Measurements from ENCODE around the gene PPDPF. TPM values are rescaled to one million over a fixed set of nuclear protein-coding genes. Genes with fewer than 3 reads are reported as not detected.
A peak's percentile ranks its signal among the peaks of the same experiment; 100 is the strongest.

Gene PPDPF
- total and polyA plus RNA-seq, 12 donors = 186 to 433 (median 270) TPM

- Histone ChIP-seq H3K4me3 (no peak overlapping the region), H3K36me3 (peaks cover 0 to 41% (median 0%) of the 10 kb centered on the region in 9 donors), H3K27ac (no peak overlapping the region), H3K4me1 (peaks cover 0 to 41% (median 16%) of the 10 kb centered on the region in 9 donors), H3K27me3 (peaks cover 0 to 60% (median 45%) of the 10 kb centered on the region in 7 donors), H3K9me3 (peaks cover 0 to 3% (median 0%) of the 10 kb centered on the region in 11 donors)
- no peak for ATAC-seq
- no peak for TF ChIP-seq CTCF (IDR thresholded peaks at IDR 0.05)
- intact Hi-C loops (cut with DNase I) = no loop called here
- WGBS, 2 donors = 57 to 69% methylated on average over 14 of the region's 14 CpGs
- DNase-seq = no peak
Measured at GRCh38 chr20:63487116-63487764, 33.3 kb upstream of the PPDPF start.

- Histone ChIP-seq H3K36me3 (peaks cover 0 to 41% (median 0%) of the 10 kb centered on the region in 9 donors), H3K27me3 (peaks cover 0 to 57% (median 42%) of the 10 kb centered on the region in 7 donors), H3K4me3 (no peak overlapping the region), H3K27ac (no peak overlapping the region), H3K4me1 (peaks cover 0 to 35% (median 12%) of the 10 kb centered on the region in 9 donors), H3K9me3 (peaks cover 0 to 3% (median 0%) of the 10 kb centered on the region in 11 donors)
- DNase-seq (no peak), ATAC-seq (no peak)
- intact Hi-C loops (cut with DNase I) = no loop called here
- WGBS, 2 donors = 32 to 56% methylated on average over 22 to 39 of the region's 40 CpGs
- TF ChIP-seq CTCF (IDR thresholded peaks at IDR 0.05) = no peak
Measured at GRCh38 chr20:63487781-63488241, 32.8 kb upstream of the PPDPF start.

- DNase-seq (peak in 1 of 2 donors; percentile 7), ATAC-seq (no peak)
- Histone ChIP-seq H3K4me3 (no peak overlapping the region), H3K36me3 (peaks cover 0 to 49% (median 2%) of the 10 kb centered on the region in 9 donors), H3K27ac (no peak overlapping the region), H3K4me1 (peaks cover 0 to 29% (median 5%) of the 10 kb centered on the region in 9 donors), H3K9me3 (peaks cover 0 to 3% (median 0%) of the 10 kb centered on the region in 11 donors), H3K27me3 (peaks cover 0 to 56% (median 42%) of the 10 kb centered on the region in 7 donors)
- whole genome bisulfite sequencing, 2 donors = 31 to 44% methylated on average over 64 to 83 of the region's 83 CpGs
- no peak for TF ChIP-seq CTCF (IDR thresholded peaks at IDR 0.05)
- intact Hi-C loops (cut with DNase I) = no loop called here
Measured at GRCh38 chr20:63488315-63489251, 32.0 kb upstream of the PPDPF start.

GRCh38 chr20:63490416-63490815 is 30.1 kb upstream of the PPDPF start:
- WGBS, 2 donors = 58 to 61% methylated on average over 24 of the region's 24 CpGs
- DNase-seq = peak in 1 of 2 donors; percentile 32

More at GRCh38 chr20:63490416-63490815, 30.1 kb upstream of the PPDPF start:
- ATAC-seq = peak in 1 of 8 donors; percentile 20
- peaks cover 0 to 15% (median 7%) of the 10 kb centered on the region in 9 donors for H3K4me1 ChIP-seq
- TF ChIP-seq CTCF (IDR thresholded peaks at IDR 0.05) = no peak
- peaks cover 0 to 67% (median 3%) of the 10 kb centered on the region in 9 donors for H3K36me3 ChIP-seq
- H3K9me3 ChIP-seq = peaks cover 0 to 3% (median 0%) of the 10 kb centered on the region in 11 donors
- intact Hi-C loops (cut with DNase I) = no loop called here
- peaks cover 0 to 44% (median 37%) of the 10 kb centered on the region in 7 donors for H3K27me3 ChIP-seq
- H3K27ac ChIP-seq = no peak overlapping the region
- no peak overlapping the region for H3K4me3 ChIP-seq

All from heart right ventricle (tissue), 16 donors.